HG03342 (cell line): ENCODE data around the gene CCDC47.

Source experiments
- ATAC-seq: cut with Tn5 transposase; IDR thresholded peaks from one replicate; pipeline ENCODE4 v1.9.1; 2021; ENCODE audit warnings: mild to moderate bottlenecking, moderate library complexity; ENCODE audit not compliant: unreplicated experiment

CCDC47 gene

GRCh38 chr17:63699638-63700527 lies 73.5 kb downstream of the CCDC47 start, which contains the start of gene LIMD2:
Gene LIMD2 (minus strand): TSS chr17:63700125. CDS start chr17:63699298, 827 bp downstream.
- peak; percentile 22 for ATAC-seq

GRCh38 chr17:63698886-63699637 lies 74.3 kb downstream of the CCDC47 start:
- ATAC-seq, result peak; percentile 25

GRCh38 chr17:63698381-63698885 lies 75.0 kb downstream of the CCDC47 start:
- ATAC-seq, result no peak

GRCh38 chr17:63697341-63698286 lies 75.8 kb downstream of the CCDC47 start:
- peak; percentile 18 for ATAC-seq

- ATAC-seq, result no peak
These were observed 76.9 kb downstream of the CCDC47 start for GRCh38 chr17:63696381-63696961.

- ATAC-seq, result no peak
These were observed 77.5 kb downstream of the CCDC47 start for GRCh38 chr17:63695889-63696288.
